ENCODE results near the gene GABRB2. TPM values are rescaled to one million over a fixed set of nuclear protein-coding genes. Genes with fewer than 3 reads are reported as not detected.

The GABRB2 gene
- total and polyA plus RNA-seq, 2 of the 13 experiments (the other 11 are each of a cell fraction or from before 2014, with no cell fraction given), result 0.01 TPM; not detected in 1

GRCh38 chr5:161263191-161263590 is 283.3 kb downstream of the GABRB2 start:
- ChIA-PET POLR2A (no interaction called here), CTCF (ENCODE audit: low intra/inter-chr PET ratio, low total read pairs) (no interaction called here)
- no peak overlapping the region for H3K27ac ChIP-seq (ENCODE audit: extremely low read length, insufficient read depth, low read length)
- H3K9ac ChIP-seq (ENCODE audit: insufficient read depth, low read depth, low read length), result no peak overlapping the region
- H3K36me3 ChIP-seq (replicated peaks in 1 of 2; ENCODE audit: control insufficient read depth in 1 of 2, insufficient read depth in 2 of 2, low read length in 2 of 2), result no peaks in the 10 kb centered on the region
- H4K20me1 ChIP-seq (ENCODE audit: insufficient read depth, low read length), result no peaks in the 10 kb centered on the region
- H3K27me3 ChIP-seq (ENCODE audit: control insufficient read depth in 1 of 2, insufficient read depth in 2 of 2, low read length in 2 of 2), result no peaks in the 10 kb centered on the region
- DNase-seq (ENCODE audit: low spot score) (no peak), FAIRE-seq (no peak), ATAC-seq (no peak)
- H3K4me2 ChIP-seq (ENCODE audit: low read depth, low read length), result no peak overlapping the region
- intact Hi-C loops (cut with micrococcal nuclease; ENCODE audit: unreplicated experiment) (no loop called here), in situ Hi-C loops (cut with HindIII; ENCODE audit: extremely low pct_ligation_motif_present, low pct_unique_long_range_greater_than_20kb) (no loop called here)
- no peak for TF ChIP-seq MEIS2 (CRISPR knock-in tag; IDR thresholded peaks at IDR 0.05)
- no peak for TF ChIP-seq ZEB1 (IDR thresholded peaks at IDR 0.05; ENCODE audit: insufficient replicate concordance, low read depth)
- TF ChIP-seq NFATC3 (CRISPR knock-in tag; IDR thresholded peaks at IDR 0.05), result no peak
- no peak for TF ChIP-seq ZFX (CRISPR knock-in tag; IDR thresholded peaks at IDR 0.05; ENCODE audit: low read depth)
- no peak for TF ChIP-seq KLF15 (CRISPR knock-in tag; IDR thresholded peaks at IDR 0.05; ENCODE audit: borderline replicate concordance)
- TF ChIP-seq ZBTB1 (CRISPR knock-in tag; IDR thresholded peaks at IDR 0.05; ENCODE audit: borderline replicate concordance), result no peak
- TF ChIP-seq ARHGAP35 (CRISPR knock-in tag; IDR thresholded peaks at IDR 0.05; ENCODE audit: borderline replicate concordance), result no peak
- no peak for TF ChIP-seq ZNF10 (CRISPR knock-in tag; IDR thresholded peaks at IDR 0.05; ENCODE audit: borderline replicate concordance, low read depth)
- H3K79me2 ChIP-seq (ENCODE audit: insufficient read depth, low read length), result no peaks in the 10 kb centered on the region
- BruUV-seq (replicated peaks), result no TSS peak
- H2AFZ ChIP-seq (ENCODE audit: low read length), result no peak overlapping the region
- no peaks in the 10 kb centered on the region for H3K9me3 ChIP-seq (ENCODE audit: low read length)
- H3K4me1 ChIP-seq (ENCODE audit: insufficient read depth, low read length), result no peaks in the 10 kb centered on the region
- H3K4me3 ChIP-seq (replicated peaks in 1 of 3; ENCODE audit: insufficient read depth in 1 of 3, low read depth in 2 of 3, low read length in 3 of 3), result no peak overlapping the region

GRCh38 chr5:161261668-161262323 is 284.7 kb downstream of the GABRB2 start:
- Histone ChIP-seq H3K9ac (ENCODE audit: insufficient read depth, low read depth, low read length) (no peak overlapping the region), H3K4me1 (ENCODE audit: insufficient read depth, low read length) (no peaks in the 10 kb centered on the region), H3K79me2 (ENCODE audit: insufficient read depth, low read length) (no peaks in the 10 kb centered on the region), H3K27me3 (ENCODE audit: control insufficient read depth in 1 of 2, insufficient read depth in 2 of 2, low read length in 2 of 2) (no peaks in the 10 kb centered on the region), H2AFZ (ENCODE audit: low read length) (no peak overlapping the region), H3K9me3 (ENCODE audit: low read length) (no peaks in the 10 kb centered on the region), H3K4me2 (ENCODE audit: low read depth, low read length) (no peak overlapping the region), H3K36me3 (replicated peaks in 1 of 2; ENCODE audit: control insufficient read depth in 1 of 2, insufficient read depth in 2 of 2, low read length in 2 of 2) (no peaks in the 10 kb centered on the region), H4K20me1 (ENCODE audit: insufficient read depth, low read length) (no peaks in the 10 kb centered on the region), H3K27ac (ENCODE audit: extremely low read length, insufficient read depth, low read length) (no peak overlapping the region), H3K4me3 (replicated peaks in 1 of 3; ENCODE audit: insufficient read depth in 1 of 3, low read depth in 2 of 3, low read length in 3 of 3) (no peak overlapping the region)
- intact Hi-C loops (cut with micrococcal nuclease; ENCODE audit: unreplicated experiment), result no loop called here
- no TSS peak for BruUV-seq (replicated peaks)
- in situ Hi-C loops (cut with HindIII; ENCODE audit: extremely low pct_ligation_motif_present, low pct_unique_long_range_greater_than_20kb), result no loop called here
- DNase-seq (ENCODE audit: low spot score) (no peak), FAIRE-seq (no peak), ATAC-seq (no peak)
- POLR2A ChIA-PET, result no interaction called here
- CTCF ChIA-PET (ENCODE audit: low intra/inter-chr PET ratio, low total read pairs), result no interaction called here
- WGBS (ENCODE audit: low lambda C conversion rate), result 4% methylated on average over 4 of the region's 4 CpGs
- no peak for TF ChIP-seq ZNF337 (CRISPR knock-in tag; IDR thresholded peaks at IDR 0.05; ENCODE audit: borderline replicate concordance, low read depth)
- TF ChIP-seq ZNF282 (IDR thresholded peaks at IDR 0.05; ENCODE audit: partially characterized antibody), result no peak
- no peak for TF ChIP-seq BRCA1 (CRISPR knock-in tag; IDR thresholded peaks at IDR 0.05)
- no peak for TF ChIP-seq SALL1 (CRISPR knock-in tag; IDR thresholded peaks at IDR 0.05)
- no peak for TF ChIP-seq ZNF3 (CRISPR knock-in tag; IDR thresholded peaks at IDR 0.05)
- TF ChIP-seq THAP8 (CRISPR knock-in tag; IDR thresholded peaks at IDR 0.05; ENCODE audit: borderline replicate concordance), result no peak
- no peak for TF ChIP-seq ZBTB14 (CRISPR knock-in tag; IDR thresholded peaks at IDR 0.05)
- TF ChIP-seq PPARG (CRISPR knock-in tag; conservative IDR thresholded peaks at IDR 0.05), result no peak
- TF ChIP-seq ETS1 (CRISPR knock-in tag; IDR thresholded peaks at IDR 0.05), result no peak
- TF ChIP-seq POLR2AphosphoS5 (IDR thresholded peaks at IDR 0.05; ENCODE audit: low read depth, low read length), result no peak
